ENCODE measurements around the gene FBXW8. TPM values are rescaled to one million over a fixed set of nuclear protein-coding genes. Genes with fewer than 3 reads are reported as not detected.

FBXW8 gene
- polyA plus RNA-seq, 1 donor (not counting 4 experiments of a cell fraction or from before 2014, with no cell fraction given): 5.0 TPM

DNA sequence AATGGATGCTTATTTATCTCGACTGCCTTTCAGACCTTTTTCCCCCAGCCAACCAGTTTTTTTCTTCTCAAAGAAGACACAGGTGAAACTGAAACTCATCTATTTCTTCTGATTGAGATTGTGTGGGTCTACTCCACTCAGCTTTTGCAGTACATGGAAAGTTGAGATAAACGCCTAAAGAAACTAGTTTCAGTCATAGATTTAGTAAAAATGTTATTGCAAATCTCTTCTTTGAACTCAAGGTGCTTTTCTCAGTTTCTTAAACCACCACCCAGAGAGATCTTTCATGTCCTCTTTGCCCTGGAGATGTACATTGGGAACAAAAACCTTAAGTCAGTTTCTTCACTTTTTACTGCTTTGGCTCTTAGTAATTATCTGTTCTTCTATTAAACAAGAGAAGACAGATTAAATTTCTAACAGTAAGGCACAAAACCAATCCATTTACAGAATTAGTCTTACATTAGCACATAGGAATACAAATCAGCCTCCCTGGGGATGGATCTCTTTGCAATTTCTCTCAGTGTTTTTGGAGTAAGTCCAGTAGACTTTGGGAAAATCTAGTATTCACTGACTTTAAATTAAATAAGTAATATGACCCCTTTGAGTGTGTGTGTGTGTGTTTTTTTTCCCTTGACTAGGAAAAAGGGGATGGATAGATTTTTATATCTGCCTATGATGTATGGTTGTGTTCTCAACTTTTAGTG, 11.6 kb downstream of the FBXW8 start:
- no peak overlapping the region for H3K4me3 ChIP-seq (ENCODE audit: control insufficient read depth in 2 of 3, extremely low read depth in 1 of 3, insufficient read depth in 2 of 3, low read depth in 1 of 3, low read length in 3 of 3)
- dilution Hi-C loops (cut with MboI; ENCODE audit: extremely low pct_ligation_motif_present, low sequenced_read_pairs): no loop called here
- no peak overlapping the region for H3K9ac ChIP-seq (ENCODE audit: control insufficient read depth, extremely low read depth, insufficient read depth, low read length)
- no peak for DNase-seq (ENCODE audit: low read depth, low spot score)
- peaks cover 1 to 7% of the 10 kb centered on the region in 2 experiments for H3K36me3 ChIP-seq (ENCODE audit: control insufficient read depth in 2 of 2, extremely low read depth in 1 of 2, insufficient read depth in 2 of 2, low read length in 2 of 2)
- FAIRE-seq: no peak
- H3K9me1 ChIP-seq (ENCODE audit: control insufficient read depth, extremely low read depth, insufficient read depth, low read length): no peaks in the 10 kb centered on the region
- peaks cover 12% of the 10 kb centered on the region for H3K79me2 ChIP-seq (ENCODE audit: control insufficient read depth, insufficient read depth, low read length)
- no peaks in the 10 kb centered on the region for H3K9me3 ChIP-seq (ENCODE audit: control insufficient read depth, low read depth, low read length)
- no peak overlapping the region for H3K27ac ChIP-seq (ENCODE audit: control insufficient read depth, insufficient read depth, low read length)
- TF ChIP-seq, protein P1, sequence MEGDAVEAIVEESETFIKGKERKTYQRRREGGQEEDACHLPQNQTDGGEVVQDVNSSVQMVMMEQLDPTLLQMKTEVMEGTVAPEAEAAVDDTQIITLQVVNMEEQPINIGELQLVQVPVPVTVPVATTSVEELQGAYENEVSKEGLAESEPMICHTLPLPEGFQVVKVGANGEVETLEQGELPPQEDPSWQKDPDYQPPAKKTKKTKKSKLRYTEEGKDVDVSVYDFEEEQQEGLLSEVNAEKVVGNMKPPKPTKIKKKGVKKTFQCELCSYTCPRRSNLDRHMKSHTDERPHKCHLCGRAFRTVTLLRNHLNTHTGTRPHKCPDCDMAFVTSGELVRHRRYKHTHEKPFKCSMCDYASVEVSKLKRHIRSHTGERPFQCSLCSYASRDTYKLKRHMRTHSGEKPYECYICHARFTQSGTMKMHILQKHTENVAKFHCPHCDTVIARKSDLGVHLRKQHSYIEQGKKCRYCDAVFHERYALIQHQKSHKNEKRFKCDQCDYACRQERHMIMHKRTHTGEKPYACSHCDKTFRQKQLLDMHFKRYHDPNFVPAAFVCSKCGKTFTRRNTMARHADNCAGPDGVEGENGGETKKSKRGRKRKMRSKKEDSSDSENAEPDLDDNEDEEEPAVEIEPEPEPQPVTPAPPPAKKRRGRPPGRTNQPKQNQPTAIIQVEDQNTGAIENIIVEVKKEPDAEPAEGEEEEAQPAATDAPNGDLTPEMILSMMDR (optimal IDR thresholded peaks at IDR 0.05 in 1 of 3, IDR thresholded peaks at IDR 0.05 in 1 of 3, conservative IDR thresholded peaks at IDR 0.05 in 1 of 3; ENCODE audit: extremely low read depth in 1 of 3, insufficient read depth in 2 of 3, low read length in 3 of 3): no peak
- no peak for TF ChIP-seq EZH2 (IDR thresholded peaks at IDR 0.05; ENCODE audit: low read length)
- H4K20me1 ChIP-seq (ENCODE audit: control insufficient read depth, extremely low read depth, insufficient read depth, low read length): no peaks in the 10 kb centered on the region
- peaks cover 21% of the 10 kb centered on the region for H3K4me1 ChIP-seq (ENCODE audit: control insufficient read depth, extremely low read depth, insufficient read depth, low read length)
- H3K4me2 ChIP-seq (ENCODE audit: control insufficient read depth, extremely low read depth, insufficient read depth, low read depth, low read length): no peak overlapping the region
- no peaks in the 10 kb centered on the region for H3K27me3 ChIP-seq (ENCODE audit: control insufficient read depth, extremely low read depth, insufficient read depth, low read length)
- H2AFZ ChIP-seq (ENCODE audit: control insufficient read depth, low read length): no peak overlapping the region

DNA sequence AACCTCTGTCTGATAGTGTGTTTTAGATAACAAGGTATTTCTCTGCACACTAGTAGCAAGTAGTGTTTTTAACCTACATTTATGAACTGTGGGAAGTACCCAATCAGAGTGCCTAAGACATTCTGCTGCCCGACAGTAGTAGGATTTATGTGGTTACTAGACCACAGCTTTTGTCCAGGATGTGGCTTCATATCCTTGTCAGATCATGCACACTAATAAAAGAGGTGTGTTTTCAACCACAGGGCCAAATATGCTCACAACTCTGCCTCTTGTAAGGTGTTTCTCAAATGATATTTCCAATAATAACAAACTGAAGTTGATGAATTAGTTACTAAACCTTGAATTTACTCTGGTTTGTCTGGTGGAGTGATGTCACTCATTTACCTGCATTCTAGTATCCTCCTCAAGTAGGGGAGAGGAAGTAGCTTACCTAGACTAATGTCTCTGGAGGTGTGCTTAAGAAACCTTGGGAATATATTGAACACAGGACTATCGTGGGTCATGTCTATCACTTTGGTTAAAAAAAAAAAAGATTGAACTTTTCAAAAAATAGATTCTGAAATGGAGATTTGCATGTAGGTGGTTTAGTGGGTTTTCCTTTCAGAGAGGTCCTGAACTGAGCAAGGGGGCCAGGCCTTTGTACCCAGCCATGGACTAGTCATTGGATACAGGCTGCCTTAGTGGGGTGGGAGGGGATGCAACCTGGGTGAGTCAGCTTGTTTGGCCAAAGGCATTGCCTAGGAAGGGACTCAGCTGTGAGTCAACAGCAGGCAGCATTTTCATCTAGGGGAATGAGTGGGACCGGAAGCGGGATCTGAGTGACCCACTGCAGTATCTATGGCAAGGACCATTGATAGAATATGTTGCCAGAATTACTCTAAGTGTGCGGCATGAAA, 14.1 kb downstream of the FBXW8 start:
- Histone ChIP-seq H3K4me1 (ENCODE audit: control insufficient read depth, extremely low read depth, insufficient read depth, low read length) (peaks cover 15% of the 10 kb centered on the region), H3K9ac (ENCODE audit: control insufficient read depth, extremely low read depth, insufficient read depth, low read length) (no peak overlapping the region), H3K9me3 (ENCODE audit: control insufficient read depth, low read depth, low read length) (no peaks in the 10 kb centered on the region), H3K27me3 (ENCODE audit: control insufficient read depth, extremely low read depth, insufficient read depth, low read length) (no peaks in the 10 kb centered on the region), H3K9me1 (ENCODE audit: control insufficient read depth, extremely low read depth, insufficient read depth, low read length) (no peaks in the 10 kb centered on the region), H3K36me3 (ENCODE audit: control insufficient read depth in 2 of 2, extremely low read depth in 1 of 2, insufficient read depth in 2 of 2, low read length in 2 of 2) (peaks cover 1 to 5% of the 10 kb centered on the region in 2 experiments), H2AFZ (ENCODE audit: control insufficient read depth, low read length) (no peak overlapping the region), H3K4me3 (ENCODE audit: control insufficient read depth in 2 of 3, extremely low read depth in 1 of 3, insufficient read depth in 2 of 3, low read depth in 1 of 3, low read length in 3 of 3) (peak overlapping the region in 1 of 3 experiments; percentile 56), H3K27ac (ENCODE audit: control insufficient read depth, insufficient read depth, low read length) (peak overlapping the region; percentile 66), H3K4me2 (ENCODE audit: control insufficient read depth, extremely low read depth, insufficient read depth, low read depth, low read length) (peak overlapping the region; percentile 75), H3K79me2 (ENCODE audit: control insufficient read depth, insufficient read depth, low read length) (peaks cover 4% of the 10 kb centered on the region), H4K20me1 (ENCODE audit: control insufficient read depth, extremely low read depth, insufficient read depth, low read length) (no peaks in the 10 kb centered on the region)
- dilution Hi-C loops (cut with MboI; ENCODE audit: extremely low pct_ligation_motif_present, low sequenced_read_pairs): no loop called here
- DNase-seq (ENCODE audit: low read depth, low spot score) (peak; percentile 21), FAIRE-seq (peak; percentile 89)
- TF ChIP-seq, protein P1 (optimal IDR thresholded peaks at IDR 0.05 in 1 of 3, IDR thresholded peaks at IDR 0.05 in 1 of 3, conservative IDR thresholded peaks at IDR 0.05 in 1 of 3; ENCODE audit: extremely low read depth in 1 of 3, insufficient read depth in 2 of 3, low read length in 3 of 3): no peak
- TF ChIP-seq EZH2 (IDR thresholded peaks at IDR 0.05; ENCODE audit: low read length): no peak

Measured in keratinocyte (primary cell).